HCT116 (cell line): ENCODE results near the gene C4BPB. TPM values are rescaled to one million over a fixed set of nuclear protein-coding genes. Genes with fewer than 3 reads are reported as not detected.

Source experiments
- ATAC-seq: fragments of 200-7000 bp; cut with Tn5 transposase; 2 replicates; pipeline ENCODE4 v1.9.1; 2020; ENCODE audit warnings: mild to moderate bottlenecking, moderate library complexity
- BruUV-seq: library from RNA; stranded (reverse); fragments of 400-500 nt; replicated peaks from 2 replicates; lab custom pipeline; 2021; lab: Mats Ljungman, UMichigan
- CTCF ChIA-PET: fragments of 300-600 bp; sonication (Branson Sonifier 250); formaldehyde crosslinking; loops from one replicate; lab custom pipeline; 2021; ENCODE audit warnings: antibody characterized with exemption; lab: Charles Lee
- POLR2A ChIA-PET: fragments of 300-600, 350-600 bp; sonication (Branson Sonifier 250); formaldehyde crosslinking; loops from one replicate; lab custom pipeline; 2021; ENCODE audit warnings: antibody characterized with exemption; lab: Charles Lee
- RAD21 ChIA-PET, 2 experiments: fragments of 300-600 bp; sonication (Branson Sonifier 250); formaldehyde crosslinking; loops; one replicate each; lab custom pipeline; 2023; ENCODE audit warnings: low total read pairs in 2 of 2; ENCODE audit not compliant: uncharacterized antibody in 2 of 2, unreplicated experiment in 2 of 2, low non-redundant PET in 1 of 2; lab: Charles Lee
- DNase-seq: peaks from one replicate; pipeline ENCODE4 v3.0.0-alpha.2; 2010; ENCODE audit warnings: low read depth, low spot score
- H2AFZ ChIP-seq: fragments of 200-600 bp; shearing (Covaris generic), sonication (generic); 2 replicates; pipeline ENCODE4 v1.6.1; 2017; ENCODE audit warnings: low read depth, mixed run types, mixed read lengths, antibody characterized with exemption, low read length; ENCODE audit not compliant: poor library complexity, severe bottlenecking
- H3K27ac ChIP-seq: 2 replicates; pipeline ENCODE4 v1.5.1; 2012; ENCODE audit warnings: low read depth, low read length
- H3K27me3 ChIP-seq: fragments of 200-600 bp; sonication (generic); 2 replicates; pipeline ENCODE4 v1.6.1; 2016; ENCODE audit warnings: mixed run types, low read length, mixed read lengths; ENCODE audit not compliant: insufficient read depth
- H3K36me3 ChIP-seq, 2 experiments: fragments of 200-500 bp in 1 of 2; fragments of 200-600 bp in 1 of 2; sonication (Bioruptor generic) in 1 of 2; sonication (generic) in 1 of 2; 2 replicates each; pipeline versions ENCODE4 v1.5.1 to v1.6.1; 2014 to 2016; ENCODE audit warnings: low read length in 2 of 2, inconsistent platforms in 1 of 2, mixed read lengths in 1 of 2, mixed run types in 1 of 2; ENCODE audit not compliant: insufficient read depth in 2 of 2, control insufficient read depth in 1 of 2
- H3K4me1 ChIP-seq, 2 experiments: fragments of 200-600 bp in 1 of 2; sonication (generic) in 1 of 2; 2 replicates each; pipeline versions ENCODE4 v1.5.1 to v1.6.1; 2012 to 2017; ENCODE audit warnings: low read length in 2 of 2, inconsistent platforms in 1 of 2, mild to moderate bottlenecking in 1 of 2, mixed read lengths in 1 of 2, mixed run types in 1 of 2, moderate library complexity in 1 of 2; ENCODE audit not compliant: insufficient read depth in 2 of 2, control insufficient read depth in 1 of 2
- H3K4me2 ChIP-seq: fragments of 200-600 bp; sonication (generic); 2 replicates; pipeline ENCODE4 v1.6.1; 2017; ENCODE audit warnings: mixed run types, low read length, mixed read lengths
- H3K4me3 ChIP-seq, 2 experiments: fragments of 200-600 bp in 1 of 2; sonication (generic) in 1 of 2; replicated peaks in 1 of 2; 2 replicates each; pipeline ENCODE4 v1.5.1; 2011 to 2016; ENCODE audit warnings: low read length in 2 of 2, control low read depth in 1 of 2, low read depth in 1 of 2, mild to moderate bottlenecking in 1 of 2, mixed read lengths in 1 of 2, mixed run types in 1 of 2
- H3K79me2 ChIP-seq: fragments of 200-600 bp; sonication (generic); 2 replicates; pipeline ENCODE4 v1.6.1; 2017; ENCODE audit warnings: mild to moderate bottlenecking, mixed run types, low read length, moderate library complexity, mixed read lengths; ENCODE audit not compliant: insufficient read depth
- H3K9ac ChIP-seq: fragments of 200-600 bp; sonication (generic); 2 replicates; pipeline ENCODE4 v1.6.1; 2016; ENCODE audit warnings: low read length, mixed read lengths
- H3K9me2 ChIP-seq: fragments of 200-600 bp; sonication (generic), shearing (Covaris generic); 2 replicates; pipeline ENCODE4 v1.6.1; 2017; ENCODE audit warnings: mixed run types, mild to moderate bottlenecking, moderate library complexity; ENCODE audit not compliant: insufficient read depth
- H3K9me3 ChIP-seq, 2 experiments: fragments of 200-500 bp in 1 of 2; fragments of 200-600 bp in 1 of 2; sonication (Bioruptor generic) in 1 of 2; sonication (generic) in 1 of 2; 2 replicates each; pipeline ENCODE4 v1.6.1; 2014 to 2017; ENCODE audit warnings: low read length in 2 of 2, mixed read lengths in 2 of 2, inconsistent platforms in 1 of 2, low read depth in 1 of 2, mild to moderate bottlenecking in 1 of 2, mixed run types in 1 of 2, moderate library complexity in 1 of 2; ENCODE audit not compliant: control insufficient read depth in 1 of 2, insufficient read depth in 1 of 2
- H4K20me1 ChIP-seq: fragments of 200-600 bp; sonication (generic), shearing (Covaris generic); 2 replicates; pipeline ENCODE4 v1.6.1; 2017; ENCODE audit warnings: mixed run types, mild to moderate bottlenecking, moderate library complexity; ENCODE audit not compliant: insufficient read depth
- CEBPB ChIP-seq: IDR thresholded peaks from 2 replicates; pipeline ENCODE4 v1.6.1; 2012; ENCODE audit warnings: low read depth
- EGR1 ChIP-seq: IDR thresholded peaks from 2 replicates; pipeline ENCODE4 v1.6.1; 2012; ENCODE audit warnings: low read depth
- FOSL1 ChIP-seq: IDR thresholded peaks from 2 replicates; pipeline ENCODE4 v1.6.1; 2012; ENCODE audit warnings: low read depth
- JUND ChIP-seq: IDR thresholded peaks from 2 replicates; pipeline ENCODE4 v1.6.1; 2012
- MAX ChIP-seq: IDR thresholded peaks from 2 replicates; pipeline ENCODE4 v1.6.1; 2012
- POLR2A ChIP-seq: IDR thresholded peaks from 2 replicates; pipeline ENCODE4 v1.7.0; 2011; ENCODE audit warnings: borderline replicate concordance; ENCODE audit not compliant: insufficient read depth, insufficient read length; ENCODE audit errors: extremely low read depth
- POLR2AphosphoS5 ChIP-seq: IDR thresholded peaks from 2 replicates; pipeline ENCODE4 v1.6.1; 2011; ENCODE audit warnings: mild to moderate bottlenecking, low read depth, low read length, moderate library complexity
- RAD21 ChIP-seq: IDR thresholded peaks from 2 replicates; pipeline ENCODE4 v1.6.1; 2012; ENCODE audit warnings: low read depth, mild to moderate bottlenecking
- SRF ChIP-seq: IDR thresholded peaks from 2 replicates; pipeline ENCODE4 v1.6.1; 2012; ENCODE audit warnings: low read depth
- TCF7L2 ChIP-seq: IDR thresholded peaks from 2 replicates; pipeline ENCODE4 v1.7.0; 2011; ENCODE audit warnings: borderline replicate concordance, inconsistent platforms; ENCODE audit not compliant: insufficient read depth, insufficient read length; ENCODE audit errors: extremely low read depth
- YY1 ChIP-seq: IDR thresholded peaks from 2 replicates; pipeline ENCODE4 v1.6.1; 2011; ENCODE audit warnings: low read length, low read depth, moderate library complexity, mild to moderate bottlenecking; ENCODE audit not compliant: insufficient replicate concordance; ENCODE audit errors: extremely low read depth
- ZBTB33 ChIP-seq: IDR thresholded peaks from 2 replicates; pipeline ENCODE4 v1.6.1; 2011; ENCODE audit warnings: mild to moderate bottlenecking, low read length, moderate library complexity; ENCODE audit not compliant: insufficient replicate concordance; ENCODE audit errors: extremely low read depth
- ZFX ChIP-seq: fragments of 450-650 bp; IDR thresholded peaks from 2 replicates; pipeline ENCODE4 v1.6.1; 2017
- ZNF274 ChIP-seq: fragments of 200-500 bp; sonication (Bioruptor generic); IDR thresholded peaks from 2 replicates; pipeline ENCODE4 v1.6.1; 2014; ENCODE audit warnings: mild to moderate bottlenecking, low read depth, low read length, inconsistent platforms
- intact Hi-C: fragments of 100-400 bp; cut with micrococcal nuclease; formaldehyde crosslinking; loops from 2 replicates; pipeline ENCODE4 v1.10.0; 2022
- total RNA-seq: library from RNA; stranded (reverse); gene quantifications from one replicate; pipeline ENCODE4 v1.2.1, GENCODE V29; 2021; ENCODE audit not compliant: unreplicated experiment
- TF ChIP-seq, protein P1 (sequence below): IDR thresholded peaks from 2 replicates; pipeline ENCODE4 v1.6.1; 2012
- TF ChIP-seq, protein P2 (sequence below): IDR thresholded peaks from 2 replicates; pipeline ENCODE4 v1.6.1; 2012; ENCODE audit warnings: low read depth

The C4BPB gene
- total RNA-seq, 1 experiment from 2014 or later: not detected

DNA sequence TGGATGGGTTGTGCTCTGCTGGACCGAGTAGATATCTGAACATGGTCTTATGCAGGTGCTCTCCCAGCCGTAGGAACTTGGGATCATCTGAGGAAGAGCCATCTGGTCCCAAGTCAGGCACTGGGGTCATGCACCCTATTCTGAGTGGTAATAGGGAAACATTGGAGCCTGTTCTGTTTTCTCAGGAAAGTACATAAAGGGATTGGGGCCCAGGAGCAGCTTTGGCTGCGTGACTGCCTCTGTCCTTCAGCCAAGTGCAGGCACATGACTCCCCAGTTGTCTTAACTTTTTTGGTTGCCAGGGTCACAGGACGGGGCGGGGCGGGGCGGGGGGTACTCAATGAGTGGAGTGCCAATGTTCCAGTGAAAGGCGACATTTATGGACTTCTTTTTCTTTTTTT lies 24.1 kb upstream of the C4BPB start:
- no peak overlapping the region for H2AFZ ChIP-seq
- no peaks in the 10 kb centered on the region for H3K9me3 ChIP-seq
- H3K9ac ChIP-seq: no peak overlapping the region
- ATAC-seq: no peak
- H3K4me3 ChIP-seq: no peak overlapping the region
- no peak overlapping the region for H3K4me2 ChIP-seq
- H3K27me3 ChIP-seq: no peaks in the 10 kb centered on the region
- no peaks in the 10 kb centered on the region for H3K79me2 ChIP-seq
- no peak overlapping the region for H3K27ac ChIP-seq
- H4K20me1 ChIP-seq: no peaks in the 10 kb centered on the region
- BruUV-seq: no TSS peak
- H3K9me2 ChIP-seq: no peaks in the 10 kb centered on the region
- TF ChIP-seq ZFX (no peak), ZBTB33 (no peak), ZNF274 (no peak), POLR2A (no peak), SRF (no peak), TCF7L2 (no peak), MAX (no peak), FOSL1 (no peak), CEBPB (no peak), RAD21 (no peak), YY1 (no peak), POLR2AphosphoS5 (no peak), JUND (no peak), EGR1 (no peak)
- TF ChIP-seq, protein P1, sequence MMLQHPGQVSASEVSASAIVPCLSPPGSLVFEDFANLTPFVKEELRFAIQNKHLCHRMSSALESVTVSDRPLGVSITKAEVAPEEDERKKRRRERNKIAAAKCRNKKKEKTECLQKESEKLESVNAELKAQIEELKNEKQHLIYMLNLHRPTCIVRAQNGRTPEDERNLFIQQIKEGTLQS: no peak
- TF ChIP-seq, protein P2, sequence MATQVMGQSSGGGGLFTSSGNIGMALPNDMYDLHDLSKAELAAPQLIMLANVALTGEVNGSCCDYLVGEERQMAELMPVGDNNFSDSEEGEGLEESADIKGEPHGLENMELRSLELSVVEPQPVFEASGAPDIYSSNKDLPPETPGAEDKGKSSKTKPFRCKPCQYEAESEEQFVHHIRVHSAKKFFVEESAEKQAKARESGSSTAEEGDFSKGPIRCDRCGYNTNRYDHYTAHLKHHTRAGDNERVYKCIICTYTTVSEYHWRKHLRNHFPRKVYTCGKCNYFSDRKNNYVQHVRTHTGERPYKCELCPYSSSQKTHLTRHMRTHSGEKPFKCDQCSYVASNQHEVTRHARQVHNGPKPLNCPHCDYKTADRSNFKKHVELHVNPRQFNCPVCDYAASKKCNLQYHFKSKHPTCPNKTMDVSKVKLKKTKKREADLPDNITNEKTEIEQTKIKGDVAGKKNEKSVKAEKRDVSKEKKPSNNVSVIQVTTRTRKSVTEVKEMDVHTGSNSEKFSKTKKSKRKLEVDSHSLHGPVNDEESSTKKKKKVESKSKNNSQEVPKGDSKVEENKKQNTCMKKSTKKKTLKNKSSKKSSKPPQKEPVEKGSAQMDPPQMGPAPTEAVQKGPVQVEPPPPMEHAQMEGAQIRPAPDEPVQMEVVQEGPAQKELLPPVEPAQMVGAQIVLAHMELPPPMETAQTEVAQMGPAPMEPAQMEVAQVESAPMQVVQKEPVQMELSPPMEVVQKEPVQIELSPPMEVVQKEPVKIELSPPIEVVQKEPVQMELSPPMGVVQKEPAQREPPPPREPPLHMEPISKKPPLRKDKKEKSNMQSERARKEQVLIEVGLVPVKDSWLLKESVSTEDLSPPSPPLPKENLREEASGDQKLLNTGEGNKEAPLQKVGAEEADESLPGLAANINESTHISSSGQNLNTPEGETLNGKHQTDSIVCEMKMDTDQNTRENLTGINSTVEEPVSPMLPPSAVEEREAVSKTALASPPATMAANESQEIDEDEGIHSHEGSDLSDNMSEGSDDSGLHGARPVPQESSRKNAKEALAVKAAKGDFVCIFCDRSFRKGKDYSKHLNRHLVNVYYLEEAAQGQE: no peak
- POLR2A ChIA-PET: no interaction called here
- peaks cover 3 to 19% of the 10 kb centered on the region in 2 experiments; a peak in 2 of 4 replicates for H3K36me3 ChIP-seq
- CTCF ChIA-PET: no interaction called here
- intact Hi-C loops: no loop called here
- no peaks in the 10 kb centered on the region for H3K4me1 ChIP-seq
- DNase-seq: no peak
- RAD21 ChIA-PET: no interaction called here
